Forelimb muscle (tissue), 1 donor: Measurements from ENCODE around the gene FSD1L. TPM values are rescaled to one million over a fixed set of nuclear protein-coding genes. Genes with fewer than 3 reads are reported as not detected.

Source experiments
- DNase-seq: peaks from one replicate; pipeline ENCODE4 v3.0.0-alpha.2; 2013; ENCODE audit warnings: low read depth
- polyA plus RNA-seq: library from polyadenylated mRNA; unstranded; fragments of 120-200 nt; gene quantifications from one replicate; pipeline ENCODE4 v1.2.1, GENCODE V29; 2013; ENCODE audit not compliant: insufficient read length

The FSD1L gene
- polyA plus RNA-seq, 1 donor = 17.0 TPM

DNA sequence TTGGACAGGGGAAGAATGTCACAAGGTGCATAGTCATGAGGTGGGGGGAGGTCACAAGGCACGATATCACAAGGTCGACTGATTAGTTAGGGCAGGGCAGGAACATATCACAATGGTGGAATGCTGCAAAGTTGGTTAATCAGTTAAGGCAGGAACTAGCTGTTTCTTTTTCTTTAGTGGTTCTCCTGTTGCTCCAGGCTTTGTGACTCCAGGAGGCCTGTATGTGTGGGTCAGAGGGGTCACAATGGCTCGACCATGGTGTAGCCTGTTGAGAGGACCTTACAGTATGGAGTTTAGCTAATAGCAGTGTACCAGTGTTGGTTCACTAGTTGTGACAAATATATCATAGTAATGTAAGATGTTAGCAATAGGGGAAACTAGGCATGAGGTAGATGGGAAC, 12.4 kb upstream of the FSD1L start:
- DNase-seq = no peak

DNA sequence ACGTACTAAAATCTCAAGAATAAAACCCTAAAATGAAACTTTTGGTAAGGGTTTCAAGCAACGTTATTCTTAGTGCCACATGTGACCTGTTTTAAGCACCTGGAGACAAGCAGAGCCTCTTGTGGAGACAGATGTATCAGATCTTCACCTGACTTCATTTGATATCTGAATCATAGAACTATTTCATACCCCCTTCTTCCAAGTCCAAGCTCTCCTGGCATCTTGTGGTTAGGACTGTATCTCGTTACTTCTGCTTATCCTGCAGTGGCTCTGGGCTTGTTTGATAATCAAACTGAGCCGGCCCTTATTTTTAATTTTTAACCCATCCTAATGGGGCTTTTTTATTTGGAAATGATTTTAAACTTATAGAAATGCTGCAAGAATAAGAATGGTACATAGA, 11.1 kb upstream of the FSD1L start:
- DNase-seq = no peak

DNA sequence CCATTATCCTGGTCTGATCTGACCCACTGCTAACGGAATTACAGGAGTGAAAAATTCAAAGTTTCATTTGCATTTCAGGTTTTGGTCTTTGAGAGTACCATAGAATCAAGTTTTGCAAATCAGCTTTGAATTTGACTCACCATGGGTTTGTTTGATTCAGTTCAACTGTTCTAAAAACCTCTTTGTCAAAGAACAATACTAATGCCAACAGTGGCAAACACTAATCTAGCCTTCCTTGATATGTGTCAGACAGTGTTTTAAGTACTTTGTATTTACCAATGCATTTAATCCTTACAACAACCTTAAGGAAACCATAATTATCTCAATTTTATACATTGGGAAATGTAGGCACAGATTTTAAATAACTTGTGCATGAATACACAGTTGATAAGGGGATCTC, 10.1 kb upstream of the FSD1L start:
- no peak for DNase-seq

DNA sequence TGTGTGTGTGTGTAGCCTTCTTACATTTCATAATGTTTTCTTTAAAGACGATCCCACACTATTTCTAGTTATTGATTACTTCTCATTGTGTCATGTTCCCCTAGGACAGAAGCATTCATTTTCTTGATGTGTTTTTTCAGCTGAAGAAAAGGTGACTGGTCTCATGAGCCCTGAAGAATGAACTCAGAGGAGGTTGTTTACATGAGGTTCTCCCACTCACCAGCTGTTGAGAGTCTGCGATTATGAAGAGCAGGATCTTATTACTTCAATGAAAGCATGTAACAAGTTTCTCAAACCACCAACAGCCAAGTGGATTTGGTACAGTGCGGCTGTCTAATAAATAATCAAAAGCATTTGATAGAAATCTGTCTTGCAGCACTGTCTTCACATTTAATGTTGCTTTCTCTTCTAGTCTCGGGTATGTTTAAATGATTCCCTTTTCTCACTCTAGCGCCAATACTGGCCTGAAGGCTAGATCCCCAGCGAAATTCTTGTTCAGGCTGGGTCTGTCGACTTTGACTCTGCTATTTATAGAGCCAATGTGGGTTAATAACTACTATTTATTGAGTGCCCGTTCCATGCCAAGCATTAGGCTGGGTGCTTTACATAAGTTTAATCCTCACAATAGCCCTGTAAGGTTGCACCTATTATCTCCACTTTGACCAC, 9.6 kb upstream of the FSD1L start:
- DNase-seq = no peak

DNA sequence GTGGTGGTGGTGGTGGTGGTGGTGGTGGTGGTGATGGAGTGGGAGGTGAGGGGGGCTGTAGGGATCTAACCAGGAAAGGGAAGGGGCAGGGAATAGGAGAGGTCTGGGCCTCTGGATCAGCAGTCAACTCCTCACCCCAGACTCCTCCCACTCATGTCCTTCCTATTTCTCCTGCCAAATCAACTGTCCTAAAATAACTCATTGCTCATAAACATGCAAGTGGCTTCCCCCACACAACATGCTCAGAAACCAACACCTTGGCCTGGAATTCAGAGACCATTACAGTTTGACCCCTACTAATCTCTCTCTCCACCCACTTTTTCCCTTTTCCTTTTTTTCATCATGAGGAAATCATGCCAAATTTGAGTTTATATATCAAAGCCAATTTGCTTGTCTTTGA, 8.4 kb upstream of the FSD1L start:
- no peak for DNase-seq

DNA sequence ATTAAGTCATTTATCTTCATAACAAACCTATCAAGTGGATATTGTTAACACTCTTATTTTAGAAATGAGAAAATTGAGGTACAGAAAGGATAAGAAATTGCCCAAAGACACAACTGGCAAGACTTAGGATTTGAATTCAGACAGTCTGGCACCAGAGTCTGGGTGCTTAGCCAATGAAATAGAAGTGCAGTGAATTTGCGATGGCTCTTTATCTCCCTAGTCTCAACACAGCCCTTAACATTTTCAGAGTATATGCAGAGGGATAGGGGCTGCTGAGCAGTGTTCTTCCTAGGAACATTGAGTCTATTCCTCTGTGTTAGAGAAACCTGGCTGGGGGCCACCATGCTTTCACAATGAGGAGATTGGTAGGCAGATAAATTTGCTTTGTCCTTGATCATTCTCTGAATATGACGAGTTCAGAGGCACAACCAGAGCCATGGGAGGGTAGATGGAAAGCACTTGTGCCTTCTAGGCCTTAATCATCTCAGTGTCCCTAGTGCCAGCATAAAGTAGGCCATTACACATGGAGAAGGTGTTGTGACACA, 6.1 kb upstream of the FSD1L start:
- no peak for DNase-seq

DNA sequence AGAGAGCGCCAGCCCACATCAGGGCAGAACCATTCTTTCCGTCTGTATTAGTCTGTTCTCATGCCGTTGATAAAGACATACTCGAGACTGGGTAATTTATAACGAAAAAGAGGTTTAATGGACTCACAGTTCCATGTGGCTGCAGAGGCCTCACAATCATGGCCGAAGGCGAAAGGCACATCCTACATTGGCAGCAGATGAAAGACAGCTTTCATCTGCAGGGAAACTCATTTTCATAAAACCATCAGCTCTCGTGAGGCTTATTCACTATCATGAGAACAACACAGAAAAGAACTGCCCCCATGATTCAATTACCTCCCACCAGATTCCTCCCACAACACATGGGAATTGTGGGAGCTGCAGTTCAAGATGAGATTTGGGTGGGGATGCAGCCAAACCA, 4.7 kb upstream of the FSD1L start:
- DNase-seq = no peak

DNA sequence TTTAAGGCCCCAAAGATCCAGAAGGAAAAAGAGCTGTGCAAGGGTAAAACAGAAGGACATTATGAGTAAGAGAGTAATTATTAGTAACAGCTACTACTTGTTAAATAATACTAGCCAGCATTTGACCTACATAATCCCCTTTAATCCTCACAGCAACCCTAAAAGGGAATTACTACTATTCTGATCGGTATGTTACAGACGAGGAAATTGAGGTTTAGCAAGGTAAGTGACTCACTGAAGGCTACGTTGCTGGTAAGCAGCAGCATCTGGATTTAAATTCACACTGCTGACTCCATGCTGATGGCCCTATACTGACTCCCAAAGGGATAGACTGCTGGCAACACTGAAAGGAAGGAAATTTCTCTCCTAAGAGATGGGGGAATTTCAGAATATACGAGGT, 3.7 kb upstream of the FSD1L start:
- no peak for DNase-seq

DNA sequence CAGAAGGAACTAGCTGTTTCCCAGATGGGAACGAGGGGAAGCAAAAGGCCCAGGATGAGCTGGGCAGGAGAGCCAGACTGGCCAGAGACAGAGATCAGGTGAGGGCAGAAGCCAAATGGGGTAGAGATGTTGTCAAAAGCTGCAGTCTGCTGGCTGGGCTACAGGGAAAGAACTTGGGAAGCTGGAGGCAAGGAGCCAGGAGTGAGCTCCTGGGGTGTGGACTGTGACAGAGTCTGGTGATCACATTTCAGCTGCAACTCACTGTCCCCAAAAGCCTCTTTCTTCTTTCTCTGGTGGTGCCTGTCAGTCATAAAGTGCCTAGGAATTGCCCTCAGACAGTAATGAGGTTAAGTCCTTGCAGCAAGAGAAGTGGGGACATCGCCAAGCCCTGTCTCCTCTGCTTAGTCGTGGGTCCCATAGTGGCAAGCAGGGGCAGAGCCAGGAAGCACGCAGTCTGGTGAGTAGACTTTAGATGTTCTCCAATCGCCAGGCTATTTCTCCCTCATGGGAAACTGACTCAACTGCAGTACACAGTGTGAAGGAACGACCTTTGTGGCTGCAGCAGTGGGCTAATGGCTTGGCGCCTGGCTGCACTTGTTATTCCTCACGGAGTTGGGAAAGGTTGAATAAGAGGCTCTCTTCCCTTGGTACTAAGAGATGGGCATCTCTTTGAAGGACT, 2.5 kb upstream of the FSD1L start:
- DNase-seq = no peak

DNA sequence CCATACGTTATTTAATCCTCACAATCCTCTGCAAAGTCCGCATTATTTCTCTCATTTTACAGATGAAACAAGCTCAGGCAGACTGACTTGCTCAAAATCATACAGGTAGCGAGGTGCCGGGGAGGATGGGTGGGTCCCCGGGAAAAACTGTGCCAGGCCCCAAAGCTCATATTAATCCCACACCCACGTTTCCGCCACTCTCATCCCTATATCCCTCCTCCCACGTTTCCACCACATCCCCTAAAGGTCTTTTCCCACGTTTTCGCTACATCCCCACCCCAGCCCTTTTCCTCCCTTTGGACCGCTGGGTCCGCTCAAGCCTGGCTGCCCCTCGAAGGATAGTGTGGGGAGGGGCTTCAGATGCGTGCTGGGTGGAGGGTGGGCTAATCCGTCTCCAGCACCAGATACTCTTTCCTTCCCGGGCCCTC, 434 bp upstream of the FSD1L start:
- DNase-seq = no peak

DNA sequence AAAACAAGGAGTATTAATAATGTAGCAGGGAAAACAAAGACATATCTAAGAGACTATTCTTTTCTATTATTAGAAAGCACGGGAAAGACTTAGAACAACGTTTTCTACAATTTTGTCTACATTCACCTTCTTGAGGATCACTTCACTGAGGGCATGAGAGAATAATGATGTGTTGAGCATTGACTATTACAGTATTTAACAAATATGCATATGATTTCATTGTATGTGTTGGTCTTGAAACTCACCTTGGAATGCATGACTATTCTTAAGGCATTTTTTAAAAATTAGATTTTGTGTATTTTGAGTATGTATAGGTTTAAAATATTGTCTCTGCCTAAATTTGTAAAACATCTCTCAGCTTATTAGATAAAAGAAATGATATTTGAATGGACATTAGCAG, 1.2 kb downstream of the FSD1L start:
- DNase-seq = no peak

DNA sequence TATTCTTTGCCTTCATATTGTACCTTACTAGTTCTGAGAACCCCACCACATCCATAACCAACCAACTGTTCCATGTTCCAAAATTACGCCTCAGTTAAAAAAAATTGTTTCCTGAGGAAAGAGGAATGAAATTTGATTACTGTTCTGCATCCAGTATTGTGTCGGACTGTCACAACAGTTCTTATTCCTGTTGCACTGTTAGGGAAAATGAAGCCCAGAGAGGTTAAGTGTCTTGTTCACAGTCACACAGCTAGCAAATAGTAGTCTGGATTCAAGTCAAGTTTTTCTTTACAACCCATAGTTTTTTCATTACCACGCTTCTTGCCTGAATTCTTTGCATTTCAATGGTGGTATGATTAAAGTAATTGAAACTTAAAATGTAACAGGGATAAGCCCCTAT, 4.4 kb downstream of the FSD1L start:
- no peak for DNase-seq

DNA sequence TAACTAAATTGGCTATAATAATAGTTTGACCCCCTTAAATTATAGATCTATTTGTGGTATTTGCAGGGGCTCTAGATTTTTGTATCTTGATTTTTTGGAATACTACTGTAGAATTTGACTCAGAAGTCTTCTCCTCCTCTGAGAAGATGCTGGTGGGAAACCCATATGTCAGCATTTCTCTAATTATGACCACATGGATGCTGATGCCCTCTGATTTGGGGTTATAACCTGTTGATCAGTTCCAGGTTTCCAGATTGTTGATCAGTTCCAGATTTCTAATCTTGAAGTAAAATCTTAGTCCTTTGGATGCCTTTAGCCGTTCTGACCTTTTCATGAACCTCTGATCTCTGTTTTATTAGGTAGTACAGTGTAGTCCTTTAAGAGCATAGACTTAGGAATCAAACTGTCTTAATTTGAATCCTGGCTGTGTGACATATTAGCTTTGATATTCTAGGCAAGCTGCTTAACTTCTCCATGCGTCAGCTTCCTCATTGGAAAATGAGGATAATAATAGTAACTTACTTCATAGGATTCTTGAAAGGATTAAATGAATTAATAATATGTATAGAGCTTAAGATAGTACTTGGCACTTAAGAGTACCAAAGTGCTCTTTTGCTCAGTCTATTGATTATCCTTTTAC, 8.1 kb downstream of the FSD1L start:
- DNase-seq = no peak

DNA sequence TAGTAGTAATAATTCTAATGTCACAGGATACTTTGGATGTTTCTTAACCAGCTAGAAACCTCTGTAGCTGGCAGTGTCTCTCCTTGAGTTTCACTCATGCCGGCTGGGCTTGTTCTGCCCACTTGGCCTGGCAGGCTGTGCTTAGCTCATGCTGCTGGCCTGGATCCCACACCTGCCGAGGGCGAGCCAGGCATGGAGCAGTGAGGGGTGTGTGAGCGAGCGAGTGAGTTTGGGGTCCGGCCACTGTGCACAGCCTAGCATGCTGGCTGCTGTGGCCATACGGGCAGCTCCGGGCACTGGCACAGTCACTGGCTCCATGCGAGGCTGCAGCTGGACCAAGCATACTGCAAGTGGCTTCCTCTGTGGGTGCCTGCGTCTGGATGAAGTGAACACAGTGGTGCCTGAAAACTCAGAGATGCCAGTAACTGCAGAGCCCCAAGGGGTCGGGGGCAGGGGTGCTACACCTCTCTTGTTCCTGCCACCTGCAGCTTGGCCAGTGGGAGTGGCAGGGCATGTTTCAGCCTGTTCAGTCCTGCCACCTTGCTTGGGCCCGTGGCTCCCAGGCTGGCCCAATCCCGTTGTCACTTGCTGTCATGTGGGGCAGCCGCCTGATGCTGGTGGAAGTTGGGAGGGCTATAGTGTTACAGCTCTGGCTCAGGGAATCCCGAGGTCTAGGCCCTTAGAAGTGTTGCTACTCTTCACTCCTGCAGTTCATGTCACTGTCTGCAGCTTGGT, 9.9 kb downstream of the FSD1L start:
- no peak for DNase-seq

DNA sequence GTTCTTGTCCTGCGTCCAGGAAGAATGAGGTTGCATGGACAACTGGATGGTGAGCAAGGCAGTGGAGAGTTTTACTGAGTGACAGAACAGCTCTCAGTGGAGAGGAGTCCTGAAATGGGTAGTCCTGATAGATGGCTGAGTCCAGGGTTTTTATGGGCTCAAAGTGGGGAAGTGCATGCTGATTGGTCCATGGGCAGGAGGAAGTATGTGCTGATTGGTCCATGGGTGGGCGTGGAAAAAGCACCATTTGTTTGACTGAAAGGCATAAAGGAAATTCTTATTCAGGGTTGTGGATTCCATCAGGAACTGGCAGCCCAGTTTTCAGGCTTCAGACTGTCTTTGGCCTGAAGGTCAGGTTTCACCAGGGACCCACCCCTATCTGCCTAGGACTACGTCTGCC, 10.6 kb downstream of the FSD1L start:
- no peak for DNase-seq

DNA sequence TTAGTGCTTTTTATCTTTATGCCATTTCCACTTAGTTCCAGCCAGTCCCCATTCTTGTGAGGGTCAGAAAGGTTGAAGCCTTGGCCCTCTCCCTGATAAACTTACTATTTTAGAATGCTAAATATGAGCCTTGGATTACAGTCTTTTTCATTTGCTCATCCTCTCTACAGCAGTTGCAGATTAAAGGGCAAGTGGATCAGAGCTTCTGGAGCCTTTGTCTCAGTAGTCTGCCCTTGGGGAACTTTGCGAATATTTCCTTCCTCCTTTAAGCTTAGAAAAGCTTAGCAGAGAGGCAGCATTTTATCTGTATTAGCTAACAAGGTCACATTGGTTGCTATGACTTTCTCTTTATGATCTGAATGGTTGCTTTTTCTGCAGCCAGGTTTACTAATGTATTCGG, 11.5 kb downstream of the FSD1L start:
- no peak for DNase-seq

DNA sequence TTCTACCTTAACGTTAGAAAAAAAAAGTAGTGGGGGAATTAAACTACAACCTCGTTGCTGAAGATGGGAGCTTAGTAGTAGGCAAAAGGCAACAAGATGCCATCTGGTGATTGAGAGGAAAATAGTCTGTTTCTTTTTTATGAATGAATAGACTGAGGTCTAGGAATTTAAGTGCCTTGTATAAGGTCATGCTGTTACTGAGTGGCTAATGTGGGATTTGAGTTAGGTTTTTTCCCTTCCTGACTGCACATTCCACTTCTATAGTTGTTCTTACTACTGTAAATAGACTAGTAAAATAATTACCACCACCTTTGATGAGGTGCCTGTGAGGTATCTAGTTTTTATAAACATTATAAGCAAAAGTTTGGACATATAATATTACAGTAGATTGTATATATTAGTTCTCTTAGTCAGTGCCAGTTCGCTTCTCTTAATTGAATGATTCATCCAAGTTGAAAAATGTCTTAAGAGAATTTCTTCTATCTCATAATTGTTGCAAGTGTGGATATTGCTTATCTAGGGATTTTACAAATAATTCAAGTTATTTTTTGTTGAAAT, 19.1 kb downstream of the FSD1L start:
- DNase-seq = no peak

DNA sequence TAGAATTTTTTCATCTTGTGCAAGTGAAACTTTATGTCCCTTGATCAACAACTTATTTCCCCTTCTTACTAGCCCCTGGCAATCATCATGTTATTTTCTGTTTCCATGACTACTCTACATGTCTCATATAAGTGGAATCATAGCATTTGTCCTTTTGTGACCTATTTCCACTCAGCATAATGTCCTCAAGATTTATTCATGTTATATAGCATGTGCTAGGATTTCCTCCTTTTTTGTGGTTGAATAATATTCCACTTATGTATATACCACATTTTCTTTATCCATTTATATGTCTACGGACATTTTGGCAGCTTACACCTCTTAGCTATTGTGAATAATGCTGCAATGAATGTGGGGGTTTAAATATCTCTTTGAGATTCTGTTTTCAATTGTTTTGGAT, 21.0 kb downstream of the FSD1L start:
- DNase-seq = no peak

DNA sequence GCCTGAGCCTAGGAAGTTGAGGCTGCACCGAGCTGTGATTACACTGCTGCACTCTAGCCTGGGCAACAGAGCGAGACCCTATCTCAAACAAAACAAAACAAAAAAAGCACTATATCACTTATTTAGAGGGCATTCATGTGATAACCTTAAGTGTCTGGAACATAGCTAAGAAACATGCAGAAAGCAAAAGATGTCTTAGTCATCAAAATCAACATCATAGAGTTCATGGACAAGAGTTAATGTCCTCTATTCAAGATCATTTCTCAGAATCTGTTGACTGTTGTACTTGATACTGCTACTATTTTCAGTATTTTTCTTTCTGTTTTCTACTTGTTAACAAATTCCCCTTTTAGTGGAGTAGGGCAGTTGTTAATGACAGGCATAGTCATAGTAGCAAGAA, 25.4 kb downstream of the FSD1L start:
- DNase-seq = no peak

DNA sequence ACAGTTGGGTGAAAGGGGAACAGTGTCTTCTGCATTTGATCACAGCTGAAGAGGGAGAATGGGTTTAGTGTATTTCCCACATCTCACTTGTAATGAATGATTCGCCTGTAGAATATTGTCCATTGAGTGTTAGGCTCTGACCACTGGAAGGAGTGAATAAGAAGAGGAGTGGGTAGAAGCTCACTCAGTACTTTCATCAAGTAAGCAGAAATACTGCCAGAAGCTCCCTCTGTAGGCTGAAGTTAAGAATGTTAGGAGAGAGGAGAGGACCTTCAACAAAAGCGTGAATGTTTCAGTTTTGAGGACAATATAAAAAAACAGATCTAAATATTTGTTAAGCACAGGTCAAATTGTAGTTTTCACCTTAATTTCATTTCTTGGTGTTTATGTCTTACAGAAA, 27.5 kb downstream of the FSD1L start:
- DNase-seq = no peak

DNA sequence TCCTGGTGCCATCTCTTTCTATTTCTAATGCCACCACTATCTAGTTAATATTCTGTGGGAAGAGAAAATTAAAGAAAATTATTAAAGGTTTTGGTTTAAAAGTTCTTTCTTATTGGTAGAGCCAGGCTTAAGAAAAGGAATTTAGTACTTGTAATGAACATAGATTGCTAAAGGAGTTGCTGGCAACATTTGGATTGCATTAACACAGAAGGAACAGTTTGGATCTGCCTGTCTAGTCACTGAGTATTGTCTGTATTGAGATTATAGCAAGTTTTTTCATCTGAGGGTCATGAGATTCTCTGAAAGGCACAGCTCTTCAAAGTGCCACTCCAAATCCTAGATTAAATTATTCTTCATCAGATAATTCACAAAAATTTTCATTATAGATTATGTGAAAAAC, 32.0 kb downstream of the FSD1L start:
- no peak for DNase-seq

DNA sequence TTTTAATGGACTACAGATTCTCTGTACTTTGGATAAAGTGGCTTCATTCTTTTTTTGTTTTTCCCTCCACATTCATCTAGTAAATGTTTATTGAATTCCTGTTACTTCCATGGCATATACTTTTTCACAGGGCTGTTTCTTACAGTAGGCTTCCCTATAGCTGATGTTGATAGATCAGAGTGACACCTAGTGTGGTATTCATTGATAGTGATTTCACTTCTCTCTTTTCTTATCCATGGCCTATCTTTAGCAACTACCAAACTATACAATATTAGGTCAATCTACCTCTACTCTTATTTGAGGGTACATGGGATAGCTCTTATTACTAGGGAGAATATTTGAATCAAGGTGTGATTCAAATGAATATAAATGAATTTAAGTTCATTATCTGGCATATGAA, 35.8 kb downstream of the FSD1L start:
- no peak for DNase-seq
